Panc1 (cell line): ENCODE results near the gene GRM1.

Source experiments
- CTCF ChIP-seq: fragments of 450-650 bp; IDR thresholded peaks from 2 replicates; pipeline ENCODE4 v1.5.1; 2017; ENCODE audit warnings: mild to moderate bottlenecking
- POLR2AphosphoS5 ChIP-seq: IDR thresholded peaks from 2 replicates; pipeline ENCODE4 v1.6.1; 2012; ENCODE audit warnings: mild to moderate bottlenecking, low read depth, low read length, moderate library complexity
- SIN3A ChIP-seq: IDR thresholded peaks from 2 replicates; pipeline ENCODE4 v1.6.1; 2012; ENCODE audit warnings: low read depth, mild to moderate bottlenecking, low read length, moderate library complexity, borderline replicate concordance; ENCODE audit not compliant: insufficient read depth

DNA sequence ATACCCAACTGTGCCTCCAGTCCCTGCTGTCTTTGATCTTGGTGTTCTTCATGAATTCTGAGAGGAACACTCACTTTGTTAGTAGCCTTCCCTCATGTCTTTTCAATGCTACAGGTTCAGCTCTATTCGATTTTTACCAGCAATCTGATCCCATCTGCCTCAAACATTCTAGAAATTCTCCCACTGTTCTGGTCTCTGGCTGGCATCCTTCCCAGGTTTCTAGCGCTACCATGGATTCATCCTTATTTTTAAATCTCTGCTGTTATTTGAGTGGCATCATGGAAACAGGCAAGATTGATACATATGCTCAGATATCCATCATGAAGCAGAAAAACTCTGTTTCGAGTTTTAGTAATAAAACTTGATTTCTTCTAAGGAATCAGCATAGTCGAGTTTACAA is 94.8 kb downstream of the GRM1 start:
- TF ChIP-seq CTCF = no peak
- no peak for TF ChIP-seq SIN3A
- TF ChIP-seq POLR2AphosphoS5 = no peak
